KG1 (cell line): ENCODE data around the gene FNDC11.

Source experiments
- DNase-seq: peaks from one replicate; lab custom pipeline; 2025; lab: John Stamatoyannopoulos, UW

FNDC11 gene

GRCh38 chr20:63525971-63526370, 28.0 kb upstream of the FNDC11 start:
- no peak for DNase-seq

DNA sequence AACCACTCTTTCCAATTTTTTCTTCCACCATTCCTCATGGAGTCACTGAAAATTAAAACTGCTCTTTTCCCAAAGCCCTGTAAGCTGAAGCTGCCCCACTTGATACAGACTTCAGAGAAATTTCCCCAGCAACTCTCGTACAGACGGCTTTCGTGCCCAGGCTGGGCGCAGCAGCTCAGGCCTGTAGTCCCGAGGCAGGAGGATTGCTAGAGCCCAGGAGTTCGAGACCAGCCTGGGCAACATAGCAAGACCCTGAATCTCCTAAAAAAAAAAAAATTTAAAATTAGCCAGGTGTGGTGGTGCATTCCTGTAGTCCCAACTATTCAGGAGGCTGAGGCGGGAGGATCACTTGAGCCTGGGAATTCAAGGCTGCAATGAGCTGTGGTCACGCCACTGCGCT, 26.8 kb upstream of the FNDC11 start:
- no peak for DNase-seq

GRCh38 chr20:63529180-63529860, 24.6 kb upstream of the FNDC11 start:
- DNase-seq, result no peak

DNA sequence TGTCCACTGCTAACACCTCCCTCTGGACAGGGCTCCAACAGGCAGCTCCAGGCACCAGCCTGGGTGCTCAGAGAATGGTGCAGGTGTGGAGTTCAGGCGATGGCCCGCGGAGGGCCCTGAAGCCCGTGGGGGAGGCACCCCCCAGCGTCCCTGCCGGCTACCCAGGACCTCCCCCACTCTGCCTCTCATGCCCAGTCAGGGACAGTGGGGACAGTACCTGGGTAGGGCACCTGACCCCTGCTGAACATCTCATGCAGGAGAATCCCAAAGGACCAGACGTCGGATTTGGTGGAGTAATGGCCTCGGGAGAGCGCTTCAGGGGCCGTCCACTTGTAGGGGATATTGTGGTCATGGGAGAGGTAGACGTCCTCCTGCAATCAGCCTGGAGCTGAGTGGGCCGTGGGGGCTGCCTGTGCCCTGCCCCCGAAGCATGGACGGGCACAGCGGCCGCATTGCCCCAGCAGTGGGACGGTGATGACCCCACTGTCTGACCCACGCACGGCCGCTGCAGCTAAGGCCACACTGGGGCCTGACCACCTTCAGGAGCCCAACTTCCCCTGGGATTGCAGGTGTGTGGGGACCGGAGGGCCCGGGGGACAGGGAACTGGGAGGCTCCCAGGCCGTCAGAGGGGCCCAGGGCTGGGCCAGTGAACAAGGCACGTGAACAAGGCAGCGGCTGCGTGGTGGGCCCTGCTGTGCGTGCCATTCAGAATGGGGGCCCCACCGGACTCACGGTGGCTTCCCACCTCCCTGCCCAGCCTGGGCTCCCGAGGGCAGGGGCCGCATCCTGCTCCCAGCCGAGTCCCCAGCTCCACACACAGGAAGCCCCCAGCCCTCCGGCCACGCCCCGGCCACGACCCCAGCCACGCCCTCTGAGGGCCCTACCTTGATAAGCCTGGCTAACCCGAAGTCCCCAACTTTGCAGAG, 23.8 kb upstream of the FNDC11 start:
- DNase-seq, result no peak

DNA sequence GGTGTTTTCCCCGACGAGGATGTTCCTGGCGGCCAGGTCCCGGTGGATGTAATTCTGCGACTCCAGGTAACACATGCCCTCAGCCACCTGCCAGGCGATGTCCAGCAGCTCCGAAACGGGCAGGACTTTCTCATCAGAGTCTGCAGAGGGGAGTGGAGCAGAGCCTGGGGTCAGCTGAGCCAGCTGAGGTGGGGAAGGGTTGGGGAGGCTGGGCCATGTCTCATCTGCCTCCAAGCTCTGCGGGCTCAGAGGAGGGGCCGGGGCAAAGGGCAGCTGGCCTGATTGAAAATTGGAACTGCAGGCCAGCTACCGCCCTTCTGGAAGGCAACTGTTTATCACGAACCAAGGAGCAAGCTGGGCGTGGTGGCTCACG, 23.2 kb upstream of the FNDC11 start:
- no peak for DNase-seq

DNA sequence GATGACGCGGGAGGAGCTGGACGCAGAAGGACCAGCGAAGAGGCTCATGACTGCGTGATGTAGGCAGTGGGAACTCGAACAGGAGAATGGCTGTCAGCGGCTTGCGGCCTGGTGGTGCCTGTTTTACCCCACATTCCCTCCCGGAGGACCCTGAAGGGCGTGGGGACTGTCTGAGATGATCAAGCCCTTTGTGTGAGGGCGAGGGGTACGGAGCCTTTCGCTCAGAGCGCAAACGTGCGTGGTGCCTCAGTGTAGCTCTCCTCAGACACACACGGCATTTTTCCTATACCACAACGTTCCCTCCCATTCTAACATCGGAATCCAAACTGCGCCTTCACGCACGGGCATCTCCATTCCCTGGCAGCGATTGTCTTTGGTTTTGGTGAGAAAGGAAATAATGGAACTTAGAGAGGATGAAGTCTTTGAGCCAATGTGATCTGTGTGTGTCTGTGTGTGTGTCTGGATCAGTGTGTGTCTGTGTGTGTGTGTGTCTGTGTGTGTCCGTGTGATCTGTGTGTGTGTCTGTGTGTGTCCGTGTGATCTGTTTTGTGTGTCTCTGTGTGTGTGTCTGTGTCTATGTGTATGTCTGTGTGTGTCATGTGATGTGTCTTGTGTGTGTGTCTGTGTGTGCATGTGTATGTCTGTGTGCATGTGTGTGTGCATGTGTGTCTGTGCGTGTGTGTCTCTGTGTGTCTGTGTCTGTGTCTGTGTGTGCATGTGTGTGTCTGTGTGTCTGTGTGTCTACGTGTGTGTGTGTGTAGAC, 22.1 kb upstream of the FNDC11 start:
- no peak for DNase-seq

- no peak for DNase-seq
These were observed 21.4 kb upstream of the FNDC11 start for GRCh38 chr20:63532449-63532971.

- no peak for DNase-seq
These were observed 20.6 kb upstream of the FNDC11 start for GRCh38 chr20:63533388-63533787.

DNA sequence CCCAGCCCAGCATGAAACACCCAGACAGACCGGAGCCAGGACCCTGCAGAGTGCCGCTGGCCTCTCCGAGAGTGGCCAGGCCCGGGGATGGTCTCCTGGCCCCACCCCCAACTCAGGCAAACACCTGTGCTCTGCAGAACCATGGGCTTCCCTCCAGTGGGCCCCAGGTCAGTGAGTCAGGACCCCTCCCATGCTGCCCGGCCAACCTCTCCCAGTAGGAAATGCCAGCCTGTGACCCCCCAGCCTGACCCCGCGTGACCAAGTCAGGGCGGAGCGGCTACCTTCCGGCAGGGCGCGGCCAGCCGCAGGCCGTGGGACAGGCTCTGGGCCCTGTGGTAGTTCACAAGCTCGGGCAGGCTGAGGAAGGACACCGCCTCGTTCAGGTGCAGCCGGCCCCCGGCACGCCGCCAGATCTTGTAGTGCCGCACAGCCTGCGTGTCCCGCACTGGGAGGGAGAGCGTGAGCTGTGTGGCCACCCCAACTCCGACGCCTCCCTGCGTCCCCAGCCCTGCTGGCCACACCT, 20.0 kb upstream of the FNDC11 start:
- no peak for DNase-seq

DNA sequence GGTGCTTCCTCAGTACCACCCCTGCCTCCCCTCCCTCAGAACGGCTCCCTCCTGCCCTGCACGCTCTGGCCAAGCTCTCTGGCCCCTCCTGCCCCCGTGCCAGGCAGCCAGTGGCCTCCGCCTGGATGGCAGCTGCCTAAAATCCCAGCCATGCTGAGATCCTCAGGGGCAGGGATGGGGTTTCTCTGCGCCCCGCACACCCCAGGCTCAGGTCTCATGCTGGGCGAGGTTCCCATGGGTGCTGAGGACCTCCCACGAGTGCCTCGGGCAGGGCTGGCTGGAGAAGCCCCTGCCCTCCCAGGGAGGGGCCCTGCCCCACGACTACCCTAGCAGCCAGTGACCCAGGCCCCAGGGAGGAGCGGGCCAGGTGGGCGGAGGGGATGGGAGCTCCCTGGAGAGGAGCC, 19.5 kb upstream of the FNDC11 start:
- no peak for DNase-seq

DNA sequence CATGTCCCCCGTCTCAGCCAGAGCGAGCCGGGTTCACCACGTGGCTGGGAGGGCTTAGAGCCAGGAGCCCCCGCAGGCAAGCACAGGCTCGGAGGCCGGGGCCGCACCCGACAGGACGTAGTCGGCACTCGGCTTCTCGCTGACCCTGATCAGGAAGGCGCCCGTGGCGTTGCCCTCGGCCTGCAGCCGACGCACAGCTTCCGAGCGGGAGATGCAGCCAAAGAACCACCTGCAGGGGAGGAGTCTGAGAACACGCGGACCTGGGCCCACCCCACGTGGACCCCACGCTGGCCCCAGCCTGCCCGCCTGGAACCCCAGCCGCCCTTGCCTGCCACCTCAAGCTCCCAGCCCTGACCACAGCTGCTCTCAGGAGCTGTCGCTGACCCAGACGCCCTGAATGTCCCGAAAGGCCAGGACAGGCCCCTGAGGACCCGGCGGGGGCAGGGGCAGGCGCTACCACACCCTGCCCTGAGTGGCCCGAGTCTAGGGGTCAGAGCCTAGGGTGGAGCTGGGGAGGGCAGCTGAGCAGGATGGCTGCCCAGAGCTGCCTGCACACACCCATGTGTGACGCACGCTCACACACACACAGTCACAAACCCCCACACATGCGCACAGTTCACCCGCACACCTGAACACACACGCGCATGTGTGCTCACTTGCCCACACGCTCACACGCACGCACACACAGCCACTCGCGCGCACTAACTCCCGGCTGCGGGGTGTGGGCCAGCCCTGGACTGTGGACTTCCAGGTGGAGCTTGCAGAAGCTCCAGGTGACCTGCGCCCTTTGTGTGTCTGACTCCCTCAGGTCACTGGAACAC, 18.9 kb upstream of the FNDC11 start:
- DNase-seq, result no peak

DNA sequence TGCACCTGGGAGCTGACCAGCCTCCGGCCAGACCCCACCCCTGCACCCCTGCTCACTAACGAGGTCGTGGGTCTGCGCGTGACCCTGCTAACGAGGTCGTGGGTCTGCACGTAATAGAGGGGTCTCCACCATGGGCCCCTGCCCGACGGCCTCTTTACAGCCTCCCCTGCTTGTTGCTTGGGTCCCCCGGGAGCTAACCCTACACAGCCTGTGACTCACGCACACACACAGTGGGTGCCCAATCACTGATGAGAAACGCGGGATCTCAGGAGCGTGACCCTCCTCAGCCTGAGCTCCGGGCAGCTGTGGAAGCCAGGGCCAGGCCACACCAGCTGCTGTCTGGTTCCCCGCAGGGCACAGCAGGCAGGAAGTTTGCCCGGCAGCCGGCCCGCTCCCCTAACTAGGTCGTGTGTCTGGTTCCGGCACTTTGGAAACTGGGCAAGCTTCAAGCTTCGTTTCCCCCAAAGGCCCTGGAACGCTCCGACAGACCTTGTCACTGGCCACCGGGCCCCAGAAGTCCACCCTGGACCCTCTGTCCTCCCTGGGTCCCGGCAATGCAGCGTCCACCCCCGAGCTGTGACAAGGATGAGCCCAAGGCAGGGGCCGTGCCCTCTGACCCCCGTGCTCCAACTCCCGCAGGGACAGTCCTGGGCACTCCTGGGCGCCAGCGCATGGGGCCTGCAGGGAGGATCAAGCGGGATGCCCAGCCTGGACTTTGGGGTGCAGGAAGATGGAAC, 17.6 kb upstream of the FNDC11 start:
- no peak for DNase-seq

- DNase-seq, result no peak
These were observed 16.9 kb upstream of the FNDC11 start, which contains the start of gene PTK6 for GRCh38 chr20:63536997-63537524. PTK6 (minus strand) TSS chr20:63537376; CDS start chr20:63537314, 62 bp downstream.

- peak; percentile 84 for DNase-seq
These were observed 16.3 kb upstream of the FNDC11 start for GRCh38 chr20:63537525-63538203.

GRCh38 chr20:63538204-63539091, 15.5 kb upstream of the FNDC11 start:
- no peak for DNase-seq

GRCh38 chr20:63539092-63539430, 14.9 kb upstream of the FNDC11 start:
- DNase-seq, result no peak

- DNase-seq, result no peak
These were observed 14.3 kb upstream of the FNDC11 start for GRCh38 chr20:63539441-63540370.
